Measurements from ENCODE around the gene CYP27C1.

Gene CYP27C1

DNA sequence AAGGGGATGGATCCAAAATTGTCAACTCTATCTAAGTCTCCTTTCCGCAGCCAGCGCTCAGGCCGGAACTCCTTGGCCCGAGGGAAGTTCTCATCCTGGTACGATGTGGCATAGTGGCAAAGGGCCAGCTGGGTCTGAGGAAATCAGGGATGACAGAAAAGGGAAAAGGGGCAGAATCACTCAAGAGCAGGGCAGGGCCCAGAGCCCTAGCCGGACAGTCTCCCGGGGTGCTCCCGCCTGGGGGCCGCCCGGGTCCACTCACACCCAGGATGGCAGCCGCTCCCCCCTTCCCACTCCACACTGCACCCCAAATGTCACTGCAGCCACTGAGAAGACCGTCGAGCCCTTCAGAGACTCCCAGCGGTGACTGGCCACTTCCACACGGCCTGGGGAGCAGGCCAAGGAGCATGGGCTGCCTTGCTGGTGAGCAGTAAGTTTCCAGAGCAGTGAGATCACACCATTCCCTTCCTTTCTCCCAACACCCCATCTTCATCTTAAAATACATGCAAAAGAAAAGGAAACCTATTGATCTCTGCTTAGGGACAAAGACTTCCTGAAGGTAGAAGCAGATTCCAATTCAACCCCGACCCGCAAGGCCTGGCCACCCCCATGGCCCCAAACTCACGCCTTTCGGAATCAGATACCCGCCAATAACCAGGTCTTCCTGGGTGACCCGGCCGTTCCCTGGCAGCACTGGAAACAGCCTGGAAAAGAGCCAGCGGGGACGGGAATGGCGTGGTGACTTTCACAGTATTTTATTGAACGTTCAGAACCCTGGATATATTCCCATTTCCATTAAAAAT lies 26.7 kb downstream of the CYP27C1 start:
- DNase-seq (ENCODE audit: low read depth), result no peak

DNA sequence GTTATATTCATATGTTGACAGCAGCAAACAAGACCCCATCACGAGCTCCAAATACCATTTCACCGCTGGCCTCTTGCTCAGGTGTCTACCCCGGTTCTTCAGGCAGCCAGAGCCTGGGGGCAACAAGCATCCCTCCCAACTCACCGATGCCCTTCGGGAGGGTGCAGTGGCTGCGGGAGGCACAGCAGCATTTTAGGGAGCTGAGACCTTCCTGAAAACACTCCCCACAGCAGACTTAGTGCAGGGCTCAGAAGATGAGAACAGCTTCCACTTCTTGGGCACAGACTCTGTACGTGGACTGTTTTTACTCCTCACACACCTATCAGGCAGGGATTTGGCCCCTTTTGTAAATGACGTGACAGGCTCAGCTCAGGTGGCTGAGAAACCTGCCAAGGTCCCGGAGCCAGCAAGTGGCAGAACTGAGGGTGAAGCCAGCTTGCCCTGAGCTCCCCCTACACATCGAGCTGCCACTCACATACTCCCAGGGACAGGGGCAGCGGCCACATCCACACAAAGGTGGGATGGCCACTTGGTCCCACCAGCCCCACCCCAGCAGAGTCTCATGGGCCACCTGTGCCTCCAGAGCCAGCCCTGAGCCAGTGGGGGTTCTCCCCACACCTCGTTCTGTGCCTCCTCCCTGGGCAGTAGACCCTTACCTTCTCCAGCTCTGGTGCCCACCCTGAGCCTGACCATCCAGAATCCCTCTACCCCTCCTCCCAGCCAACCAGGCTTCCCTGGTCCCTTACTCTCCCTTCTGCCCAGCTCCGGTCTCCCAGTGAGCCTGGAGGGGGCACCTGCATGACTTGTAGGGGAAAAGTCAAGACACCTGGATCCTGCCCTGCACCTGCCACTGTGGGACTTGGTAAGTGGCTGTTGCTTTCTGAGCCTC lies 28.5 kb downstream of the CYP27C1 start:
- no peak for DNase-seq (ENCODE audit: low read depth)

DNA sequence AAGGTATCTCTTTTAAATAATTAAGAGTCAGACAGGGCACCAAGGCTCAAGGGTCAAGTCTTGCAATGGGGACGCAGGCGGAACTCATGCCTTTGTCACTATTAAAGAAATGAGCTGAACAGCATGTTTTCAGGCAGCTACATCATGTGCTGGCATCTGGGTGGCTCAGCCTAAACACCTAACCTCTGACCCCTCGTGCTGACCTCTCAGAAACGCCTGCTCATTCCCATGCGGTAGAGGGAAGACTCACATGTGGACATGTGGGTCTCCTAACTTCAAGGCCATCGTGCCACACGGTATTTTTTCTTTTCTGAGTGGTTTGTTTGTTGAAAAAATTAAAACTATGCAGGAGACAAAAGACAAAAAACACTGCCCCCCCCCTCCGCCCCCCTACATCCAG lies 31.3 kb downstream of the CYP27C1 start:
- no peak for DNase-seq (ENCODE audit: low read depth)

DNA sequence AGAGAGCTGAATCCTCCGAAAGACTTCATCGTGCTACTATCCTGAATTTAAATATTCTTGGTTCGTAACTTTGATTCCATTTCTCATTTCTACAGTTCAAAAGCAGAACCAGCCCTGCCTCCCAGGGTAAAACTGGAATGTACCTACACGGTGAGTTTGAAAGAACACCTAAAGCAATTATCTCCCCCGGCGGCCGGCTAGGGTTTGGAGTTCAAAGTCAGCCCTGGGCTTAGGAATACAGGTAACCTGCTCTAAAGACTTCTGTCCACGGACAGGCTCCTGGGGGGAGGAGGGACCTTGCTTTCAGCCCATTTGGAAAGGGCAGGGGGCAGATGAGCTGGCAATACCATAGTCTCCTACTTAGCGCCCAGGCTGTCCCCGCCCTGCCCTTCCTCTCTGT lies 32.3 kb downstream of the CYP27C1 start:
- no peak for DNase-seq (ENCODE audit: low read depth)

DNA sequence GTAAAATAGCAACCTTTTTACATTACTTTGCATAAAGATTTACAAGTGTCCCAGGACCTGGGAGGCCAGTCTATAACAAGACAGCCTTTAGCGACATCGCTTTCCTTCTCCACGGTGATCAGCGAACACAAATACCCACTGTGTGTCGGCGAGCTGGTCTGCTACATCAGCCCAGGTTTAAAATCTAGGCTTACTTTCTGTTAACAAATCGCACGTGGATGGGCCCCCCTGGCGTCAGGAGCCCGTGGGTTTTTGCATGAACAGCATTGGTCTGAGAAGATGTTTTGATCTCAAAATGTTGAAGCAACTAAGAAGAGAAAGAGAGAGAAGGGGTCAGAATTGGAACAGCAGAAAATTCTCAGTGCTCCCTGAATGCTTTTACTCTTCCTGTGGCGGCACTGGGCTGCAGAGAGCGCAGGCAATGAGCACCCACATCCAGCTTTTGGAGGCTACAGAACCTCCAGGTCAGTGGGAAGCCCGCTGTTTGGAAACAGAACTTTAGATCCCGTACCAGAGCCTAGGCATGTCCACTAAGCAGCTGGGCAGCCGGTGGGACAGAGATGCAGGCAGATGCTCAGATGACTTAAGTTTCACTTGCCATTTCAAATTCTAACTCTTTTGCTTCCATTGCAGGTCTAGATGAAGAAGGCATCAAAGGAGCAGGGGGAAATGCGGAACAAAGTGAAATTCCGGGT lies 32.9 kb downstream of the CYP27C1 start:
- DNase-seq (ENCODE audit: low read depth), result no peak

DNA sequence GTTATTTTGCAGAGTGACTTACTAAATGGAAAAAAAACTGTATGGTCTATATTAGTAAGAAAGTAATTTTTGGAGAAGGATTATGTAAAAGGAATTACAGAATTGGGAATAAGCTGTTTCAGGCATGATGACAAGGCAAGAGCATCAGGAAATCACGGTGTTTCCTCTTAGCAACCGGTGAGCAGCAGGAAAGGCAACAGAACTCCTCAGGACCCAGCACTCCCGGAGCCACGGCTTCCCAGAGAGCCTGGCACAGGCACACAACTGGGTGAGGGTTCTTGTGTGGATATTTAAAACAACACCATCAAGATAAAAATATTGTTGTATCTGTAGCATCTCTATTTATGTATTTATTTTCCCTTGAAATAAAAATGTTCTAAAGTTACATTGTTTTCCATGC lies 34.4 kb downstream of the CYP27C1 start:
- no peak for DNase-seq (ENCODE audit: low read depth)

DNA sequence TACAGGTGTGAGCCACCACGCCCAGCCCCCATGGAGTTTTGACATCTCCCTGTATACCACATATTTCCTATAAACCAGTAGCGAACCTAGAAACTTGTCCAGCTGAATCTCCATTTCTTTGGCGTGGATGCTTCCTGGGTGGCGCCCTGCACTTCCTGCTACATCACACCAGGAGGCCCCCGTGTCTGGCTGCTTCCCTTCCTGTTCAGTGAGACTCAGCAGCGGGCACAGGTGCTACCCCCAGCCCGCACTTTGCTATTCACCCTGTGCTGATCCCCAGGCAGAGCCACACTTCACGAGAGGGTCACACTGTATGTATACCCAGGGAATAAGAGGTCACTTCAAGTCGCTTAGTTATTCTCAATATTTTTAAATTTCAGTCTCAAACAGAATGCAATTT lies 35.0 kb downstream of the CYP27C1 start:
- DNase-seq (ENCODE audit: low read depth), result no peak

DNA sequence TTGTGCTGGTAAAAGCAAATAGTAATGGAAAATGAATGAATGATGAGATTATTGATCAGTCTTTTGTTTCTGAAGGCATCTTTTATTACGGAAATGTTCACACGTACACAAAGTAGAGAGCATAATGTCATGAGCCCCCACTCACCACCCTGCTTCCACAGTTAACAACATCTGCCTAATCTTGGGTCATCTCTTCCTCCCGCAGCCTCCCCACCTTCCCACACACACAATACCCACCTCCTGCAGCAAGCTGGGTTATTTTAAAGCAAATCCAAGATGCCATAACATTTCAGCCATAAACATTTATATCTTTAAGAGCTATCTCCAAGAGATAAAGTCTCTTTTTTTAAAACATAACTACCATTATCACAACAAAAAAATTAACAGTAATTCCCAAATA lies 36.3 kb downstream of the CYP27C1 start:
- no peak for DNase-seq (ENCODE audit: low read depth)

DNA sequence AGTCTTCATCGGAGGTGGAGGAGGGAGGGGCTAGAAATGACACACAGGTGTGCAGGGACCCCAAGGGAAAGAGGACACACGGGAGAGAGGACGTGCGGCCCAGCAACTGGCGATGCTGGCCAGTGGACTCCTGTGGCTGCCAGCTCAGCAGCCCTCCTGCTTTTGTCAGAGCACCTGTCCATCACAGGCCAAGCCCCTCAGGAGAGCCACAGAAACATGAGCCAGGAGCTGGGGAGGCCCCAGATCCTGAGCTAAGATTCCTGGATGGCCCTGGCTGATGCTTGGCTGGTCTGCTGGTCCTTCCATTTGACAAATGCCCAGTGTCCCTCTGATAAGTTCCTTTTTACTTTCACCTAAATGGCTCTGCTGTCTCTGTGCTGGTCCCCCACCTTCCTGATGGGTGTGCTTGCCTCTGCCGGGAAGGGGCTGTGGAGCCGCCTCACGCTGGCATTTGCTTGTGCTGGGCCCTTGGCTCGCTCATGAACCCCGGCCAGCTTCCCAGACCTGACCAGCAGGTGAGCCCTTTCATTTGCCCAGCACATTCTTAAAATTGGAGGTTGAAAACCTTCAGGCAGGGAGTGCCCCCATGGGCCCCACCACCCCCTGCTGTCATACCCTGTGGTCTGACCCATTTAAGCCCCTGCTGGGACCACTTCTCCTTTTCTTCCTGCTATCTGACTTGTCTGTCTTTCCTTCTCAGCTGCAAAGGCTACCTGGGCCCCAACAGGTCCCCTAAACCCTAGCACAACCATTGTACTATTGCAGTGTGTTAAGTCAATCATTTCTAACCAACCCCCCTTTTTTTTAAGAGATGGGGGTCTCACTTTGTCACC lies 37.3 kb downstream of the CYP27C1 start:
- DNase-seq (ENCODE audit: low read depth), result no peak

DNA sequence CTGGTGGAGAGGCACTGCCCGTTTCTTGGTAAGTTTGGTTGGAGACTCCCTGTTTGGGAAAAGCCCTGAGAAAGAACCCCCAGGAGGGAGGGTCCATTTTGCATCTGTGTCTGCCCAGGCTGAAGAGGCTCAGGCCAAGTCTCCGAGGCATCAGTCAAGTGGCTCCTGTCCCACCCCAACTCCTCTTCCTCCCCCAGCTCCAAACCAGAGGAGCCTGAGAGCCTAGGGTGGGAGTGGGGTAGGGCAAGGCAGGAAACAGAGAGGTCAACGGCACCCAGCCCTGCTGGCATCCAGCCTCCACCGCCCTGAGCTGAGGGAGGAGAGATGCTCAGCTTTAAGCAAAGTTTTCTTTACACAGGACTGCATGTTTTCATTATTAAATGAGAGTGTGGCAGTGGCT lies 38.2 kb downstream of the CYP27C1 start:
- DNase-seq (ENCODE audit: low read depth), result no peak

DNA sequence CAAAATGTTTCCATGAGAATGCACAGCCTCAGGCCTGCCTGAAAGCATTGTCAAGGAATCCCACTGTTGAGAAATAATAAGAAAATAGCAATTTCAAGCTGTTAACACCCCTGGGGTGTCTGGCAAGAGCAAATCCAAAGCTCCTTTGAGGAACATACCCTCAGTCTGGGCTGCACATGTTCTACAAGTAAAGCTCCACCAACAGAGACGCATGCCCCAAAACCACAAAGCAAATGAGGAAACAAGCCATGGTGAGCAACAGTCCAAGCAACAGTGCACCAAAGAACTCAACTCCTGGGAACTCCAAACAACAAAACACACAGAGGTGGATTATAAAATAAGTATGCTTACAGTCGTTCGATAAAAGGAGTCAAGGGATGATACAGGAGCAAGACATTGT lies 40.3 kb downstream of the CYP27C1 start:
- DNase-seq (ENCODE audit: low read depth), result no peak

DNA sequence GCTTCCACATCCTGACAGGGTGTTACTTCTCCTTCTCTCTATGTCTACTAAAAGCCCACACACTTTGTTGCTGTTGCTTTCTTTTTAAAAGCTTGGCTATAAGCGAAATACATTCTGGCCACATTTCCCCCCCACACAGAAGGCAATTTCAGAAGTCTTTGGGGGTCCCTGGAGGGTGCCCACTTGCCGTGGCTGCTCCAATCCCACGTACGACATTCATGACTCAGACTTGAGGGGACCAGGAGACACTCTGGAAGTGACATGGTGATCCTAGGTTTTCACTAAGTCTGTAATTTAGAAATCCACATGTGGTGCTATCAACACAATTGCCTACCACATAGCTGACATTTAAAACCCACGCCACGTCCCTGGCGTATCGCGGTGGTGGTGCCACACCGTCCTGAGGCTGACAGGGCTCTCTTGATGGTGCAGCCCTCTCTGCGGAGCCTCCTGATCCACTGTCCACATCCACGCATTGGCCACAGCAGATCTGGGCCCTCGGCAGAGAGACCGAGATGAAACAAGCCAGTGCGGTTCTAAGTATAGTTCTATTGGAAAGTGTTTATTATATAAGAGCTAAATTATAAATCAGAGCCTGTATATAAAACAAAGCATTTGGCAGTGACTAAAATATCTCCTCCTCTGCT lies 42.4 kb downstream of the CYP27C1 start:
- no peak for DNase-seq (ENCODE audit: low read depth)

DNA sequence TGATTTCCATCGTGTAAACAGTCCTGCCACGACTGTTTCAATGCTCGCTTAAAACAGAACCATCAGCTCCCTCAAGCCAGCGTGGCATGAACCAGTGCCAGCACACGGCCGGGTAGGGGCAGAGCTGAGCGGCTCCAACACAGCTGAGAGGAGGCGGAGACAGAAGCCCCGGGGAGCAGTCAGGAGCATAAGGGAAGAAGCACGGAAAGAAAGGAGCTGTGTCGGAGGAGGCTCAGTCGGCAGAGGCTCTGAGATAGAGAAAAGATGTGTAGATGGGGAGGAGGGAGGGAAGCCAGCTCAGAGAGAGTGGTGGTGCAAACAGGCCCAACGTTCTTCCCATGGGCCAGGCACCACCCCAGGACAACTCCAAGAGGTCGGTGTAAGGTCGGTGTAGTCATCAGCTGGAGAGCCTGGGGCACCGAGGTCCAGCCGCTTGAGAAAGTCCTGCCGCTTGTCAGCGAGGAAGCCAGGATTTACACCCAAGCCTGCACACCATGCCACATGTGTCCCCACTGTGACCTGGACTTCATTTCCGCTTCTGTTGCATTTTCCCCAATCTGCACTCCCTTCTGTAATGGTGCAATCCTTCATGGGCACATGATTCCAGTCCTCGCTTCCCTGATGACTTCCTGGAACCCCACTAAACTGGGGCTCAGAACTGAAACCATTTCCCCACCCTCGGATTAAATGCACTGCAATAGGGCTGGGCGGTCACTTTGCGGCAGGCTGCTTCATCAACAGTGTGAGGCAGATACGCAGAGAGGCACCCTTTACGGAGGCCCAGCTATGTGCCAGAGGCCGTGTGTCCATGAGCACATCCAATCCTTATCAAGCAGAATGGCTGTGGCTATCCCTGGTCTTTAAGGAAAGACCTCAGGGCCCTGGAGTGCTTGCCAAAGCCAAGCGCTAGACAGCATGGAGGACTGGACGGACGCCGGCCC lies 43.5 kb downstream of the CYP27C1 start:
- DNase-seq (ENCODE audit: low read depth), result no peak

DNA sequence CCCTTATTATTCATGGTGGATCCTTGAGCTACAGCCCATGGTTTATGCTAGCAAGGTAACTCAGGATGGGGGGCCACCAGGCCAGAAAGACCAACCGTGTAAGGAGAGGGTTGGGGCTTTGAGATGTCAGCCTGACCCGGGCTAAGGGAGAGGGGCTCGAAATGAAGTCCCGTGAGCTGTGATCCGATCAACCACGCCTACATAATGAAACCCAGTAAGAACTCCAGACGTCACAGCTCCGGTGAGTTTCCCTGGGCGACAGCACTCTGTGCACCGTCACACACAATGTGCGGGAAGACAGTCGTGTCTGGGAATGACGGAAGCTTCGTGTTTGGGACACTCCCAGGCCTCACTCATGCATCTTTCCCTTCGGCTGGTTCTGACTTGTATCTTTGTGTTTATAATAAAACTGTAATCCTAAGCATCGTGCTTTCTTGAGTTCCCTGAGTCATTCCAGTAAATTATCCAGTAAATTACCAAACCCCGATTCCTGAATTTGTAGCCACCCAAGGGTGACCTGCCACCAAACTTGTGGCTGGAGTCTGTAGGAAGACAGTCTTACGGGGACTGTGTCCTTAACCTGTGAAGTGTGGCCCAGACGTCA lies 44.2 kb downstream of the CYP27C1 start:
- no peak for DNase-seq (ENCODE audit: low read depth)

DNA sequence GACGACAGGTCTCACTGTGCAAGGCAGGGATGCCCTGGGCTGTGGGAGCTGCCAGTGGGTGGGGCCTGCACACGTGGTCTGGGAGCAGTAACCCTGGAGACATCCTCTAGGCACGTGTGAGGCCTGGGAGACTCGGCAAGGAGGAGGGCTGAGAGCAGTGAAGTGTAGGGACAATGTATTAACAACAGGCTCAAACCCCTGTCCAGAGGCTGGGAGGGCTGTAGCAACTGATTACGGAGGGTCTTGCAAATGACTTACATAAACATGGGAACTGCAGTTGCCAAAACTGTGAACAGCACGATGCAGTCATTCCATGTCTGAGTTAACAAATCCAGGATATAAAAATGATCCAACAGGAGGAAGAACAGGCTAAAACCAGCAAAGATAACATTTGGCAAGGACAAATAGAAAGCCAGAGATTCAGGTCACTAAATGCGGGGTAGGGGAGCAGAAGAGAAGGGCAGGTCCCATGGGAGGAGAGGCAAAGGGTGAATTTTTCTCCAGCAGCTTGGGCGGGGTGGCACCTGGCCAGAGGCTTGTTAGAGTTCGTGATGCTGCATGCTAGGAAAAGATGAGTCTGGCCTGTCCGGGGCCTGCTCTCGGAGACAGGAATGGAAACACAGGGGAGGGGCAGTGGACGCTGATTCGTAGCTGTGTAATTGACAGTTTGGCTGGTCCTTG lies 44.9 kb downstream of the CYP27C1 start:
- no peak for DNase-seq (ENCODE audit: low read depth)

DNA sequence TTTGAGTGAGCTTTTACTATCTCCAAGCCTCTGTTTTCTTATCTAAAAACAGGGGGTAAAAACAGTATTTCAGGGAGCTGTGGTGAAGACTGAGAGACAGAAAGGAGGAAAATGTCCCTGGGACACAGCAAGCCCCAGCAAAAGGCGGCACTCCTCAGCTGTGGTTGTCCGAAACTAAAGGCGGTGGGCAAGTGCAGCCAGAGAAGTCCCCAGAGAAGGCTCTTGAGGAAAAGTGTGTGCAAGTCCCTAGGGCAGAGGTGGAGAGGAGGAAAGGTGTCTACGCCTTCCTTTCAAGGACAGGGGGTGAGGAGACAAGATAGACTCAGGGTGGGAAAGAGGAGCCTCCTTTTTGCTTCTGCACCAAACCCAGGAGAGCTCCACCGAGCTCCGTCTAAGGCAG lies 45.5 kb downstream of the CYP27C1 start:
- DNase-seq (ENCODE audit: low read depth), result no peak

DNA sequence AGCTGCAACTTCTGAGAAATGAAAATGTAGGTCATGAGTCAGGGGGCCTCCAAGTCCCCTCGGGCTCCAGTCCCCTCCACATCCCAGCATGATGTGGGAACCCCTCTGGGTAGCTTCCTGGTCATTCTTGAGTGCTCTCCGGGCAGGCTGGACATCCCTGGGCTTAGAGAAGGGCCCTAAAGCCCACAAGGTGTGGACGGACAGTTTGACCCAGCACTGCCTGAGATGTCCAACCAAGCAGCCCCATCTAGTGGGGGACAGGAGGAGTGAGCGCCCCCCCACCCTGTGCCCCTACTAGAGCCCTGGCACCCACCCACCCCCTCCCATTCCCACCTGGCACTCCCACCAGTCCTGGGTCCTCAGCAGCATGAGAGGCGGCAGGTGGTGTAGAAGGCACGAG lies 46.0 kb downstream of the CYP27C1 start:
- DNase-seq (ENCODE audit: low read depth), result no peak

DNA sequence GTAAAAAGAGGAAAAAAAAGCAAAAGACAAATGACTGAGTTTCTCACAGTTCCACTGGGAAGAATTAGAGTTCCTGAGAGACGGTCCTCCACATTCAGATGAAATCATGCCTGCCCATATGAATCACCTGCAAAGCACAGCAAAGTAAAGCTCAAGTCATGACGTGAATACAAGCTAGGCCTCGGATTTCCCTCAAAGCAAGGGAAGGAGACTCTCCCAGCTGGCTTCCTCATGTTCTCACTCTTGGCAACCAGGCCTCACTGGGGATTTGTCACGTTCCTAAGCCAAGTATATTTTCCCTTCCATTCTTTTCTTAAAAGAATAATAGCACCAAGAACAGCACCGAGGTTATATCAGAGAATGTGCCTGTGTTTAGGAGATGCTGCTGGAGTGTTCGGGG lies 47.0 kb downstream of the CYP27C1 start:
- DNase-seq (ENCODE audit: low read depth), result no peak

DNA sequence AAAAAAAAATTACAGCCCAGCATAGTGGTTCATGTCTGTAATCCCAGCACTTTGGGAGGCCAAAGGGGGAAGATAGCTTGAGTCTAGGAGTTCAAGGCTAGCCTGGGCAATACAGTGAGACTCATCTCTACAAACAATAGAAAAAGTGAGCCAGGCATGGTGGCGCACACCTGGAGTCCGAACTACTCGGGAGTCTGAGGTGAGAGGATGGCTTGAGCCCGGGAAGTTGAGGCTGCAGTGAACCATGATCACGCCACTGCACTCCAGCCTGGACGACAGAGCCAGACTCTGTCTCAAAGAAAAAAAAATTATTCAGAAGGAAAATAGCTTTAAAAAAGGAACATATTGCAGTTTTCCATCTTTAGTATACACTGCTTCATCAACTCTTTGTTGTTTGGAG lies 47.8 kb downstream of the CYP27C1 start:
- DNase-seq (ENCODE audit: low read depth), result no peak
